OCI-LY7 (cell line): ENCODE results near the gene RASGRP4.

Source experiments
- CTCF ChIP-seq: fragments of 200-600 bp; sonication (generic); conservative IDR thresholded peaks from 2 replicates; pipeline ENCODE4 v1.5.1; 2014; ENCODE audit warnings: mild to moderate bottlenecking, antibody characterized with exemption, low read length, moderate library complexity, mixed read lengths
- EZH2phosphoT487 ChIP-seq: fragments of 200-600 bp; sonication (generic); IDR thresholded peaks from 2 replicates; pipeline ENCODE4 v1.6.1; 2018; ENCODE audit warnings: low read depth, borderline replicate concordance, mild to moderate bottlenecking, mixed run types, antibody characterized with exemption, low read length, moderate library complexity, mixed read lengths

- TF ChIP-seq CTCF (no peak), EZH2phosphoT487 (no peak)
Observed at GRCh38 chr19:38375748-38376147, 50.3 kb downstream of the RASGRP4 start.
